Activated CD4-positive, alpha-beta T cell treated with anti-CD3 and anti-CD28 coated beads, Interleukin-2, amount 10 ng/mL, durations not matched to agents 7 days and 5 days (primary cell): ENCODE measurements around the gene CCDC9B. TPM values are rescaled to one million over a fixed set of nuclear protein-coding genes. Genes with fewer than 3 reads are reported as not detected.

Source experiments
- CTCF ChIA-PET: fragments of 350-600 bp; sonication (Branson Sonifier 250); formaldehyde crosslinking; loops from one replicate; lab custom pipeline; 2021; ENCODE audit warnings: antibody characterized with exemption; lab: Charles Lee
- POLR2A ChIA-PET: fragments of 350-600 bp; sonication (Branson Sonifier 250); formaldehyde crosslinking; loops from one replicate; lab custom pipeline; 2021; ENCODE audit warnings: antibody characterized with exemption; lab: Charles Lee
- DNase-seq: peaks from one replicate; pipeline ENCODE4 v3.0.0-alpha.2; 2020
- H3K27ac Mint-ChIP-seq: one replicate; pipeline ENCODE4 v1.8.0; 2021; ENCODE audit warnings: mild to moderate bottlenecking, moderate library complexity, mixed read lengths
- H3K27me3 Mint-ChIP-seq: one replicate; pipeline ENCODE4 v1.8.0; 2021; ENCODE audit warnings: mixed read lengths
- H3K36me3 Mint-ChIP-seq: one replicate; pipeline ENCODE4 v1.8.0; 2021; ENCODE audit warnings: low read depth, mixed read lengths
- H3K4me1 Mint-ChIP-seq: one replicate; pipeline ENCODE4 v1.8.0; 2021; ENCODE audit warnings: mixed read lengths
- H3K4me3 Mint-ChIP-seq: one replicate; pipeline ENCODE4 v1.8.0; 2021; ENCODE audit warnings: mild to moderate bottlenecking, moderate library complexity, mixed read lengths
- H3K9me3 Mint-ChIP-seq: one replicate; pipeline ENCODE4 v1.8.0; 2021; ENCODE audit warnings: mixed read lengths
- total RNA-seq, 2 experiments: library from RNA; stranded (reverse); gene quantifications; one replicate each; pipeline ENCODE4 v1.2.3, GENCODE V29; 2021

The CCDC9B gene
- total RNA-seq, 2 experiments from 2014 or later, result 0.81 to 1.0 TPM

DNA sequence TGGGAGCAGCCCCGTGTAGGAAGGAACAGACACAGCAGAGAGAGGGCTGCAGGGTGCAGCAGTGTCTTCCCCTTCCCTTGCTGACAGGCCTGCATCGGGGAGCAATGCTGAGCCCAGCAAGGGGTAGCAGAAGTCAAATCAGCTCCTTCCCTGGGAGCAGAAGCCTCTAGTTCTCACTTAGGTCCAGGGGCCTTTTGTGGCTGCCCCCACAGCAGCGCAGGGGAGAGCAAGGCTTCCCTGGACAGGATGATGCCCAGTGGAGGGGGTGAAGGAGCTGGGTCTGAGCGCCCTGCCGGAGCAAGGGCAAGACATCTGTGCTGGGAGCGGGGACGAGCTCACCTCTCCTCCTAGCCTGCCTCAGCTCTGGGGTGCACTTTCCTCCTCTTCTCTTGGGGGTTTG lies 33.8 kb downstream of the CCDC9B start:
- Mint-ChIP-seq H3K36me3 (peaks cover 26% of the 10 kb centered on the region), H3K4me3 (peak overlapping the region; percentile 99), H3K9me3 (no peaks in the 10 kb centered on the region), H3K4me1 (peaks cover 42% of the 10 kb centered on the region), H3K27ac (peak overlapping the region; percentile 98), H3K27me3 (peaks cover 4% of the 10 kb centered on the region)
- CTCF ChIA-PET, result interaction anchor here (1.0 to 9.5 kb wide), 15 partner anchors 11 to 145 kb away, joined by 3 to 93 read pairs (median 9); partner anchors contain the start of genes ANKRD63 and INAFM2
- DNase-seq, result peak; percentile 25
- POLR2A ChIA-PET, result interaction anchor here (0.6 to 0.8 kb wide), 2 partner anchors 13 to 103 kb away, joined by 3 to 7 read pairs; no protein-coding TSS in a partner anchor

GRCh38 chr15:40306371-40306770 lies 34.4 kb downstream of the CCDC9B start:
- CTCF ChIA-PET, result interaction anchor here (1.0 to 9.5 kb wide), 11 partner anchors 10 to 116 kb away, joined by 3 to 93 read pairs (median 14); partner anchors contain the start of genes ANKRD63 and INAFM2
- Mint-ChIP-seq H3K27me3 (peaks cover 2% of the 10 kb centered on the region), H3K36me3 (peaks cover 31% of the 10 kb centered on the region), H3K4me3 (peak overlapping the region; percentile 99), H3K27ac (peak overlapping the region; percentile 98), H3K4me1 (peaks cover 42% of the 10 kb centered on the region), H3K9me3 (no peaks in the 10 kb centered on the region)
- DNase-seq, result no peak
- POLR2A ChIA-PET, result no interaction called here

- no peaks in the 10 kb centered on the region for H3K9me3 Mint-ChIP-seq
- ChIA-PET POLR2A (no interaction called here), CTCF (interaction anchor here (0.9 to 6.3 kb wide), 6 partner anchors 22 to 50 kb away, joined by 3 to 50 read pairs (median 7); partner anchors contain the start of gene ANKRD63)
- H3K27ac Mint-ChIP-seq, result no peak overlapping the region
- peaks cover 41% of the 10 kb centered on the region for H3K36me3 Mint-ChIP-seq
- H3K27me3 Mint-ChIP-seq, result no peaks in the 10 kb centered on the region
- no peak for DNase-seq
- no peak overlapping the region for H3K4me3 Mint-ChIP-seq
- peaks cover 44% of the 10 kb centered on the region for H3K4me1 Mint-ChIP-seq
These were observed 35.5 kb downstream of the CCDC9B start for GRCh38 chr15:40305281-40305680.

GRCh38 chr15:40303576-40303975 lies 37.2 kb downstream of the CCDC9B start:
- no peak for DNase-seq
- H3K4me3 Mint-ChIP-seq, result no peak overlapping the region
- H3K36me3 Mint-ChIP-seq, result peaks cover 55% of the 10 kb centered on the region
- H3K27ac Mint-ChIP-seq, result no peak overlapping the region
- H3K4me1 Mint-ChIP-seq, result peaks cover 29% of the 10 kb centered on the region
- CTCF ChIA-PET, result interaction anchor here (0.7 to 3.0 kb wide), 8 partner anchors 10 to 204 kb away, joined by 3 to 10 read pairs (median 3); no protein-coding TSS in a partner anchor
- POLR2A ChIA-PET, result no interaction called here
- peaks cover 4% of the 10 kb centered on the region for H3K9me3 Mint-ChIP-seq
- no peaks in the 10 kb centered on the region for H3K27me3 Mint-ChIP-seq

- peaks cover 4% of the 10 kb centered on the region for H3K9me3 Mint-ChIP-seq
- no peaks in the 10 kb centered on the region for H3K27me3 Mint-ChIP-seq
- ChIA-PET POLR2A (no interaction called here), CTCF (interaction anchor here (0.7 to 3.0 kb wide), 7 partner anchors 10 to 204 kb away, joined by 3 to 9 read pairs (median 3); no protein-coding TSS in a partner anchor)
- DNase-seq, result no peak
- H3K4me3 Mint-ChIP-seq, result no peak overlapping the region
- peaks cover 27% of the 10 kb centered on the region for H3K4me1 Mint-ChIP-seq
- no peak overlapping the region for H3K27ac Mint-ChIP-seq
- peaks cover 55% of the 10 kb centered on the region for H3K36me3 Mint-ChIP-seq
These were observed 37.8 kb downstream of the CCDC9B start for GRCh38 chr15:40302981-40303380.

DNA sequence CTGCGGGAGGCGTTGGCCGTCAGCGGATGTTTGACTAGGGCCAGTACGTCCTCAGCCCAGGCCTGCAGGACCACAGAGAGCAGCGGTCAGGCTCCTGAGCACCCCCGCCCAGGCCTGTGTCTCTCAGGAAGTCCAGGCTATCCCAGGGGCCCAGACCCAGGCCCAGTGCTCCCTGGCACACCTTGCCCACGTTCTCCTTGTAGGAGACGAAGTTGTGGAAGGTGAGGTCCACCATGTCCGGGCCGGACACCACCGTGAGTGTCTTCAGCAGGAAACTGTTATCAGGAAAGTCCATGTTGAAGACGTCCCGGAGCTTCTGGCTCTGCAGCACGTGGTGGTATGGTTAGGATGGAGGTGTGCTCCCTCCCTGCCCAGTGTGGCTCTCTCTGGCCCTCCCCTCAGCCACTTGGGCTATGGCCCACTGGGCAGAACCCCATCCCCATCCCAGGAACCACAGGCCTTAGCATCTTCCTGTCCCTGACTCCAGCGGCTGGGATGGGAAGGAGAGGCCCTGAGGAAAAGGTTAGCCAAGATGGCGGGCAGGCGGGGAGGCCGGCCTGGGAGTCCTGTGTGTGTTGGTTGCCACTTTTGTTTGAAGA lies 38.4 kb downstream of the CCDC9B start:
- CTCF ChIA-PET, result interaction anchor here (0.5 to 3.0 kb wide), 6 partner anchors 9 to 119 kb away, joined by 3 to 9 read pairs (median 4); no protein-coding TSS in a partner anchor
- H3K4me1 Mint-ChIP-seq, result peaks cover 27% of the 10 kb centered on the region
- no peak for DNase-seq
- peaks cover 58% of the 10 kb centered on the region for H3K36me3 Mint-ChIP-seq
- H3K9me3 Mint-ChIP-seq, result peaks cover 4% of the 10 kb centered on the region
- H3K27me3 Mint-ChIP-seq, result no peaks in the 10 kb centered on the region
- H3K27ac Mint-ChIP-seq, result no peak overlapping the region
- H3K4me3 Mint-ChIP-seq, result no peak overlapping the region
- POLR2A ChIA-PET, result no interaction called here

GRCh38 chr15:40301467-40302179 lies 39.1 kb downstream of the CCDC9B start:
- CTCF ChIA-PET, result interaction anchor here (1.0 to 3.0 kb wide), 3 partner anchors 13 to 42 kb away, joined by 3 to 9 read pairs (median 3); no protein-coding TSS in a partner anchor

GRCh38 chr15:40300771-40301170 lies 40.0 kb downstream of the CCDC9B start:
- peaks cover 17% of the 10 kb centered on the region for H3K4me1 Mint-ChIP-seq
- no peak overlapping the region for H3K27ac Mint-ChIP-seq
- H3K9me3 Mint-ChIP-seq, result peaks cover 4% of the 10 kb centered on the region
- POLR2A ChIA-PET, result no interaction called here
- no peak for DNase-seq
- CTCF ChIA-PET, result interaction anchor here (1.0 to 1.6 kb wide), 3 partner anchors 10 to 43 kb away, joined by 3 to 4 read pairs (median 3); no protein-coding TSS in a partner anchor
- H3K36me3 Mint-ChIP-seq, result peaks cover 55% of the 10 kb centered on the region
- no peak overlapping the region for H3K4me3 Mint-ChIP-seq
- no peaks in the 10 kb centered on the region for H3K27me3 Mint-ChIP-seq

More at GRCh38 chr15:40301467-40302179, 39.1 kb downstream of the CCDC9B start:
- H3K27ac Mint-ChIP-seq, result no peak overlapping the region
- no peaks in the 10 kb centered on the region for H3K27me3 Mint-ChIP-seq
- peaks cover 4% of the 10 kb centered on the region for H3K9me3 Mint-ChIP-seq
- peaks cover 57% of the 10 kb centered on the region for H3K36me3 Mint-ChIP-seq
- H3K4me1 Mint-ChIP-seq, result peaks cover 26% of the 10 kb centered on the region
- POLR2A ChIA-PET, result no interaction called here
- no peak overlapping the region for H3K4me3 Mint-ChIP-seq
- no peak for DNase-seq

- DNase-seq, result no peak
- Mint-ChIP-seq H3K4me3 (no peak overlapping the region), H3K9me3 (peaks cover 4% of the 10 kb centered on the region), H3K36me3 (peaks cover 55% of the 10 kb centered on the region), H3K27ac (no peak overlapping the region), H3K4me1 (peaks cover 13% of the 10 kb centered on the region), H3K27me3 (no peaks in the 10 kb centered on the region)
- POLR2A ChIA-PET, result no interaction called here
- CTCF ChIA-PET, result interaction anchor here (1.6 kb wide), 1 partner anchor 11 kb away, joined by 4 read pairs; no protein-coding TSS in a partner anchor
These were observed 40.4 kb downstream of the CCDC9B start for GRCh38 chr15:40300367-40300766.

GRCh38 chr15:40298216-40298935 lies 42.4 kb downstream of the CCDC9B start:
- Mint-ChIP-seq H3K27ac (no peak overlapping the region), H3K4me1 (peaks cover 2% of the 10 kb centered on the region), H3K27me3 (no peaks in the 10 kb centered on the region), H3K4me3 (no peak overlapping the region), H3K9me3 (peaks cover 4% of the 10 kb centered on the region), H3K36me3 (peaks cover 44% of the 10 kb centered on the region)
- DNase-seq, result no peak
- ChIA-PET CTCF (interaction anchor here (0.8 to 1.2 kb wide), 3 partner anchors 10 to 39 kb away, joined by 3 read pairs; no protein-coding TSS in a partner anchor), POLR2A (no interaction called here)

GRCh38 chr15:40297356-40297755 lies 43.4 kb downstream of the CCDC9B start:
- Mint-ChIP-seq H3K27ac (no peak overlapping the region), H3K4me1 (peaks cover 2% of the 10 kb centered on the region), H3K36me3 (peaks cover 36% of the 10 kb centered on the region), H3K9me3 (peaks cover 4% of the 10 kb centered on the region), H3K27me3 (no peaks in the 10 kb centered on the region), H3K4me3 (no peak overlapping the region)
- CTCF ChIA-PET, result interaction anchor here (0.8 to 2.8 kb wide), 4 partner anchors 11 to 40 kb away, joined by 3 to 8 read pairs (median 3); no protein-coding TSS in a partner anchor
- POLR2A ChIA-PET, result no interaction called here
- no peak for DNase-seq
